Fibroblast of mammary gland (primary cell): ENCODE data around the gene SNTB2.

Experiments
- DNase-seq: peaks from one replicate; pipeline ENCODE4 v3.0.0-alpha.2; 2010; ENCODE audit warnings: low read depth
- H3K4me3 ChIP-seq: 2 replicates; pipeline ENCODE4 v1.5.1; 2011; ENCODE audit warnings: low read depth, mild to moderate bottlenecking, low read length, moderate library complexity; ENCODE audit not compliant: control insufficient read depth
- CTCF ChIP-seq: conservative IDR thresholded peaks from 2 replicates; pipeline ENCODE4 v1.5.1; 2011; ENCODE audit warnings: low read depth, low read length, inconsistent platforms; ENCODE audit not compliant: control insufficient read depth, insufficient read depth

Gene SNTB2

GRCh38 chr16:69314534-69314933 is 127.6 kb downstream of the SNTB2 start:
- no peak for DNase-seq
- TF ChIP-seq CTCF: no peak
- no peak overlapping the region for H3K4me3 ChIP-seq

- TF ChIP-seq CTCF: no peak
- no peak for DNase-seq
Measured at GRCh38 chr16:69315486-69316311, 128.7 kb downstream of the SNTB2 start.

GRCh38 chr16:69316595-69317034 is 129.7 kb downstream of the SNTB2 start:
- no peak overlapping the region for H3K4me3 ChIP-seq
- no peak for DNase-seq
- TF ChIP-seq CTCF: no peak

More at GRCh38 chr16:69315486-69316311, 128.7 kb downstream of the SNTB2 start:
- no peak overlapping the region for H3K4me3 ChIP-seq

- no peak for DNase-seq
- no peak for TF ChIP-seq CTCF
- no peak overlapping the region for H3K4me3 ChIP-seq
Measured at GRCh38 chr16:69318177-69318910, 131.4 kb downstream of the SNTB2 start.

GRCh38 chr16:69318911-69319289 is 131.9 kb downstream of the SNTB2 start:
- no peak overlapping the region for H3K4me3 ChIP-seq
- no peak for TF ChIP-seq CTCF
- DNase-seq: no peak

- no peak overlapping the region for H3K4me3 ChIP-seq
- TF ChIP-seq CTCF: no peak
- no peak for DNase-seq
Measured at GRCh38 chr16:69319381-69319780, 132.4 kb downstream of the SNTB2 start.
